CD14-positive monocyte (primary cell): ENCODE data around the gene NT5E. TPM values are rescaled to one million over a fixed set of nuclear protein-coding genes. Genes with fewer than 3 reads are reported as not detected.
"Not testable (repeated sequence)": the region's sequence is repeated elsewhere in the genome, so short reads cannot be mapped to it uniquely, and the experiment has no call there.

ENCODE experiments used
- DNase-seq, 3 donors: peaks; one replicate each; pipeline ENCODE4 v3.0.0-alpha.2; 2011 to 2022
- H2AFZ ChIP-seq: 2 replicates; pipeline ENCODE4 v1.6.0; 2012; ENCODE audit warnings: mild to moderate bottlenecking, low read depth, low read length, inconsistent platforms; ENCODE audit not compliant: insufficient read depth, poor library complexity, severe bottlenecking
- H3K27ac ChIP-seq, 2 donors: 1 replicate in 1 of 2; 2 replicates in 1 of 2; pipeline ENCODE4 v1.5.1; 2012 to 2013; ENCODE audit warnings: low read length in 2 of 2, control low read depth in 1 of 2, inconsistent platforms in 1 of 2, low read depth in 1 of 2, mild to moderate bottlenecking in 1 of 2
- H3K27me3 ChIP-seq, 2 donors: one replicate each; pipeline versions ENCODE4 v1.6.0 to v1.6.1; 2011 to 2013; ENCODE audit warnings: low read length in 2 of 2; ENCODE audit not compliant: control insufficient read depth in 2 of 2, insufficient read depth in 2 of 2
- H3K36me3 ChIP-seq, 2 donors: replicated peaks in 1 of 2; 1 replicate in 1 of 2; 2 replicates in 1 of 2; pipeline versions ENCODE4 v1.5.1 to v1.6.1; 2012 to 2013; ENCODE audit warnings: low read length in 2 of 2, control low read depth in 1 of 2, inconsistent platforms in 1 of 2, mild to moderate bottlenecking in 1 of 2; ENCODE audit not compliant: insufficient read depth in 2 of 2, control insufficient read depth in 1 of 2
- H3K4me1 ChIP-seq, 2 donors: 1 replicate in 1 of 2; 2 replicates in 1 of 2; pipeline versions ENCODE4 v1.5.1 to v1.6.1; 2012 to 2013; ENCODE audit warnings: low read length in 2 of 2, control low read depth in 1 of 2, inconsistent platforms in 1 of 2, mild to moderate bottlenecking in 1 of 2, moderate library complexity in 1 of 2; ENCODE audit not compliant: insufficient read depth in 2 of 2, control insufficient read depth in 1 of 2
- H3K4me2 ChIP-seq: replicated peaks from 2 replicates; pipeline ENCODE3; 2012; ENCODE audit warnings: low read length, moderate library complexity, mild to moderate bottlenecking; ENCODE audit not compliant: poor library complexity, severe bottlenecking; ENCODE audit errors: extremely low read depth
- H3K4me3 ChIP-seq, 3 experiments: fragments of 200-600 bp in 1 of 3; sonication (generic) in 1 of 3; replicated peaks in 1 of 3; 1 replicate in 2 of 3; 2 replicates in 1 of 3; pipeline ENCODE4 v1.5.1; 2011 to 2013; ENCODE audit warnings: low read length in 3 of 3, mild to moderate bottlenecking in 3 of 3, control low read depth in 2 of 3, low read depth in 2 of 3, inconsistent platforms in 1 of 3, moderate library complexity in 1 of 3
- H3K79me2 ChIP-seq: 2 replicates; pipeline ENCODE4 v1.6.0; 2012; ENCODE audit warnings: mild to moderate bottlenecking, control low read depth, inconsistent platforms, low read length, moderate library complexity; ENCODE audit not compliant: insufficient read depth
- H3K9ac ChIP-seq: 2 replicates; pipeline ENCODE4 v1.6.0; 2017; ENCODE audit warnings: low read length, mild to moderate bottlenecking; ENCODE audit not compliant: insufficient read depth, poor library complexity, severe bottlenecking
- H3K9me3 ChIP-seq, 2 donors: replicated peaks in 1 of 2; 1 replicate in 1 of 2; 2 replicates in 1 of 2; pipeline versions ENCODE4 v1.5.1 to v1.6.1; 2012 to 2013; ENCODE audit warnings: low read length in 2 of 2, control low read depth in 1 of 2; ENCODE audit not compliant: control insufficient read depth in 1 of 2, insufficient read depth in 1 of 2
- H4K20me1 ChIP-seq: 2 replicates; pipeline ENCODE4 v1.6.0; 2012; ENCODE audit warnings: mild to moderate bottlenecking, low read length, control low read depth, moderate library complexity; ENCODE audit not compliant: insufficient read depth
- H3K27ac Mint-ChIP-seq, 7 donors: one replicate each; pipeline ENCODE4 v1.8.0; 2020; ENCODE audit warnings: mild to moderate bottlenecking in 7 of 7, mixed read lengths in 7 of 7, moderate library complexity in 6 of 7, inconsistent platforms in 2 of 7
- H3K27me3 Mint-ChIP-seq, 3 donors: one replicate each; pipeline ENCODE4 v1.8.0; 2021 to 2022; ENCODE audit warnings: low read depth in 3 of 3, mild to moderate bottlenecking in 3 of 3, mixed read lengths in 3 of 3, moderate library complexity in 3 of 3, inconsistent platforms in 1 of 3
- H3K36me3 Mint-ChIP-seq, 2 donors: one replicate each; pipeline ENCODE4 v1.8.0; 2020; ENCODE audit warnings: mixed read lengths in 2 of 2, inconsistent platforms in 1 of 2, mild to moderate bottlenecking in 1 of 2
- H3K4me1 Mint-ChIP-seq: one replicate; pipeline ENCODE4 v1.8.0; 2020; ENCODE audit warnings: mild to moderate bottlenecking, mixed read lengths
- H3K4me3 Mint-ChIP-seq, 2 donors: one replicate each; pipeline ENCODE4 v1.8.0; 2020; ENCODE audit warnings: mild to moderate bottlenecking in 2 of 2, mixed read lengths in 2 of 2, moderate library complexity in 1 of 2
- H3K9me3 Mint-ChIP-seq, 7 donors: one replicate each; pipeline ENCODE4 v1.8.0; 2020 to 2022; ENCODE audit warnings: mixed read lengths in 7 of 7, mild to moderate bottlenecking in 6 of 7, moderate library complexity in 6 of 7, inconsistent platforms in 2 of 7
- CTCF ChIP-seq: fragments of 200-600 bp; IDR thresholded peaks from one replicate; pipeline ENCODE4 v1.8.0; 2022; ENCODE audit warnings: antibody characterized with exemption, mild to moderate bottlenecking
- WGBS: methylation state at CpG from one replicate; pipeline ENCODE4 v1.1.5; 2013; ENCODE audit warnings: missing lambda C conversion rate; ENCODE audit not compliant: insufficient coverage; 5-methylcytosine and 5-hydroxymethylcytosine counted together
- intact Hi-C, 2 donors: fragments of 100-400 bp; cut with micrococcal nuclease; formaldehyde crosslinking; loops; one replicate each; pipeline versions ENCODE4 v1.15.0 to v1.15.1; 2023
- polyA plus RNA-seq, 3 donors: library from polyadenylated mRNA; depleted of rRNA in 1 of 3; unstranded in 2 of 3; stranded (reverse) in 1 of 3; fragments of 300-500 nt in 2 of 3; fragments of >200 nt in 1 of 3; fragmentation: Illumina TruSeq in 2 of 3; gene quantifications; 1 replicate in 2 of 3; 2 replicates in 1 of 3; pipeline ENCODE4 v1.2.3, GENCODE V29; 2012 to 2021

Gene NT5E
- polyA plus RNA-seq, 3 donors: 0.14 to 0.18 TPM; not detected in 1

- no peak overlapping the region for H3K4me2 ChIP-seq
- H3K79me2 ChIP-seq: no peaks in the 10 kb centered on the region
- no peak overlapping the region for H3K27ac ChIP-seq
- no peaks in the 10 kb centered on the region for H3K36me3 ChIP-seq
- no peaks in the 10 kb centered on the region for H3K4me1 ChIP-seq
- no peaks in the 10 kb centered on the region for H3K9me3 ChIP-seq
- H3K4me3 ChIP-seq: no peak overlapping the region
- Mint-ChIP-seq H3K4me3 (no peak overlapping the region), H3K9me3 (peaks cover 0 to 2% (median 0%) of the 10 kb centered on the region in 7 donors), H3K36me3 (no peaks in the 10 kb centered on the region), H3K4me1 (no peaks in the 10 kb centered on the region), H3K27me3 (peaks cover 0 to 6% (median 0%) of the 10 kb centered on the region in 3 donors), H3K27ac (no peak overlapping the region)
- DNase-seq: no peak
- H4K20me1 ChIP-seq: no peaks in the 10 kb centered on the region
- no peaks in the 10 kb centered on the region for H3K27me3 ChIP-seq
- no peak overlapping the region for H3K9ac ChIP-seq
- WGBS: no CpG with 5 or more reads among the region's 7 CpGs
- intact Hi-C loops: no loop called here
- TF ChIP-seq CTCF: no peak
- no peak overlapping the region for H2AFZ ChIP-seq
Measured at GRCh38 chr6:85402922-85403321, 47.0 kb upstream of the NT5E start.

- Histone ChIP-seq H3K9ac (no peak overlapping the region), H3K27me3 (no peaks in the 10 kb centered on the region), H3K36me3 (no peaks in the 10 kb centered on the region), H3K4me3 (no peak overlapping the region), H3K27ac (no peak overlapping the region), H4K20me1 (no peaks in the 10 kb centered on the region), H3K9me3 (no peaks in the 10 kb centered on the region), H3K79me2 (no peaks in the 10 kb centered on the region), H3K4me2 (no peak overlapping the region), H2AFZ (no peak overlapping the region), H3K4me1 (no peaks in the 10 kb centered on the region)
- Mint-ChIP-seq H3K4me3 (no peak overlapping the region), H3K4me1 (no peaks in the 10 kb centered on the region), H3K27me3 (peaks cover 2 to 8% (median 3%) of the 10 kb centered on the region in 3 donors), H3K27ac (no peak overlapping the region), H3K36me3 (no peaks in the 10 kb centered on the region), H3K9me3 (peaks cover 0 to under 1% (median 0%) of the 10 kb centered on the region in 7 donors)
- TF ChIP-seq CTCF: no peak
- WGBS: 78% methylated on average over 2 of the region's 2 CpGs
- intact Hi-C loops: no loop called here
- DNase-seq: no peak
Measured at GRCh38 chr6:85403331-85404015, 46.4 kb upstream of the NT5E start.

- H3K27me3 Mint-ChIP-seq, H3K4me1 ChIP-seq, H3K36me3 ChIP-seq, DNase-seq, H3K36me3 Mint-ChIP-seq, H3K27me3 ChIP-seq, H3K4me3 ChIP-seq, H3K9ac ChIP-seq, H3K27ac Mint-ChIP-seq, H4K20me1 ChIP-seq, H3K4me1 Mint-ChIP-seq, H3K4me2 ChIP-seq, H3K9me3 Mint-ChIP-seq, H3K9me3 ChIP-seq, intact Hi-C loops, H3K4me3 Mint-ChIP-seq, H2AFZ ChIP-seq, H3K79me2 ChIP-seq, H3K27ac ChIP-seq: not testable (repeated sequence)
- 70% methylated on average over 2 of the region's 4 CpGs for WGBS
Measured at GRCh38 chr6:85404016-85404563, 45.8 kb upstream of the NT5E start.
